Astrocyte (in vitro differentiated cells and primary cell): ENCODE results near the gene MPST.

ENCODE experiments used
- CTCF ChIP-seq: IDR thresholded peaks from 2 replicates; pipeline ENCODE4 v1.5.1; 2011; ENCODE audit warnings: low read depth, mild to moderate bottlenecking, inconsistent platforms, low read length, moderate library complexity; ENCODE audit not compliant: insufficient read depth
- EZH2 ChIP-seq: IDR thresholded peaks from 2 replicates; pipeline ENCODE4 v1.6.1; 2012; ENCODE audit warnings: mild to moderate bottlenecking, low read length, inconsistent platforms; ENCODE audit not compliant: insufficient read depth

DNA sequence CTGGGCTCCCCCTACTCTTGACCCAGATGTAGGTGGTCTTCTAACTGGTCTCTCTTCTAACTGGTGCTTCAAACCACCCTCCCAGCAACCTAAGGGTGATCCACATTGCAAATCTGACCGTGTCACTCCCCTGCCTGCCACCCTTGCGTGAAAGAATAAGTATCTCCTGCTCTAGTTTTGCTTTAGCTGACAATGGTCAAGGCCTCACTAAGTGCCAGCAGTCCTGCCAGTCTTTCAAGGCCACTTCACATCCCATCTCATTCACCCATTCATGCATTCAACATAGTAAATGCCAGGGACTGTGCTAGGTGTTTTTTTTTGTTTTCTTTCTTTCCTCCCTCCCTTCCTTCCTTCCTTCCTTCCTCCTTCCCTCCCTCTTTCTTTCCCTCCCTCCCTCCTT is 29.7 kb downstream of the MPST start:
- no peak for TF ChIP-seq EZH2
- TF ChIP-seq CTCF = no peak
